K562 (cell line): ENCODE data around the gene CBFA2T3. TPM values are rescaled to one million over a fixed set of nuclear protein-coding genes. Genes with fewer than 3 reads are reported as not detected.

ENCODE experiments used
- CBFA2T3 ChIP-seq: fragments of 450-650 bp; IDR thresholded peaks from 2 replicates; pipeline ENCODE4 v1.6.1; 2017
- FOXP4 ChIP-seq: sonication (generic); formaldehyde crosslinking; IDR thresholded peaks from 2 replicates; pipeline ENCODE4 v1.8.0; 2022; ENCODE audit warnings: mild to moderate bottlenecking, missing genetic modification reagents, borderline replicate concordance
- MGA ChIP-seq: fragments of 450-650 bp; IDR thresholded peaks from 2 replicates; pipeline ENCODE4 v1.6.1; 2016; ENCODE audit warnings: mild to moderate bottlenecking, moderate library complexity
- MTA1 ChIP-seq: fragments of 450-650 bp; IDR thresholded peaks from 2 replicates; pipeline ENCODE4 v1.6.1; 2017; ENCODE audit warnings: borderline replicate concordance
- NEUROD1 ChIP-seq: fragments of 150-350 bp; IDR thresholded peaks from 2 replicates; pipeline ENCODE4 v1.6.1; 2014; ENCODE audit warnings: borderline replicate concordance, low read length, low read depth; ENCODE audit not compliant: partially characterized antibody
- NFIC ChIP-seq: fragments of 450-650 bp; IDR thresholded peaks from 2 replicates; pipeline ENCODE4 v1.6.1; 2017; ENCODE audit warnings: mild to moderate bottlenecking, inconsistent platforms
- SP1 ChIP-seq: sonication (generic); formaldehyde crosslinking; IDR thresholded peaks from 2 replicates; pipeline ENCODE4 v1.8.1; 2022; ENCODE audit warnings: mild to moderate bottlenecking, missing genetic modification reagents
- SRF ChIP-seq, 2 experiments: fragments of 250-450, 450-650 bp in 1 of 2; sonication (Bioruptor Pico) in 1 of 2; sonication (generic) in 1 of 2; formaldehyde crosslinking; IDR thresholded peaks; 2 replicates each; pipeline versions ENCODE4 v1.5.0 to v1.5.1; 2020 to 2022; ENCODE audit warnings: mild to moderate bottlenecking in 1 of 2, missing genetic modification reagents in 1 of 2
- ZKSCAN3 ChIP-seq: fragments of 250-450 bp; sonication (Bioruptor Pico); IDR thresholded peaks from 2 replicates; pipeline ENCODE4 v1.4.0; 2020
- ZNF140 ChIP-seq: fragments of 250-450 bp; sonication (Bioruptor Pico); IDR thresholded peaks from 2 replicates; pipeline ENCODE4 v1.8.0; 2021; ENCODE audit warnings: moderate library complexity, mild to moderate bottlenecking, inconsistent platforms
- ZNF143 ChIP-seq: sonication (generic); formaldehyde crosslinking; IDR thresholded peaks from 2 replicates; pipeline ENCODE4 v1.9.0; 2022; ENCODE audit warnings: mild to moderate bottlenecking, missing genetic modification reagents
- ZNF3 ChIP-seq: fragments of 250-450 bp; sonication (Bioruptor Pico); IDR thresholded peaks from 2 replicates; pipeline ENCODE4 v1.5.0; 2021; ENCODE audit warnings: mild to moderate bottlenecking, moderate library complexity
- ZNF436 ChIP-seq: fragments of 250-450, 450-650 bp; sonication (Bioruptor Pico); formaldehyde crosslinking; IDR thresholded peaks from 2 replicates; pipeline ENCODE4 v1.7.0; 2020; ENCODE audit warnings: mild to moderate bottlenecking
- ZNF583 ChIP-seq: fragments of 250-450 bp; sonication (Bioruptor Pico); IDR thresholded peaks from 2 replicates; pipeline ENCODE4 v1.4.0; 2020
- ZNF696 ChIP-seq: fragments of 250-450 bp; sonication (Bioruptor Pico); conservative IDR thresholded peaks from 2 replicates; pipeline ENCODE4 v1.4.0; 2020; ENCODE audit warnings: mild to moderate bottlenecking, moderate library complexity
- polyA plus RNA-seq, 8 experiments: library from polyadenylated mRNA; depleted of rRNA in 4 of 8; stranded (reverse) in 5 of 8; unstranded in 3 of 8; fragments of >200 nt; fragmentation: Nextera tagmentation in 2 of 8; fragmentation: Illumina TruSeq in 1 of 8; extraction: Ambion mirVana in 2 of 8; extraction: Trizol in 1 of 8; gene quantifications; 2 replicates each; pipeline versions ENCODE4 v1.2.1 to v1.2.3, GENCODE V29; 2011 to 2014; ENCODE audit warnings: inconsistent platforms in 1 of 8, missing spikeins in 1 of 8
- total RNA-seq, 7 experiments: library from RNA; depleted of rRNA in 6 of 7; stranded (reverse); fragments of >200 nt in 6 of 7; fragmentation: Illumina TruSeq in 2 of 7; extraction: Trizol in 2 of 7; gene quantifications; 2 replicates each; pipeline versions ENCODE4 v1.2.1 to v1.2.3, GENCODE V29; 2011 to 2021; ENCODE audit warnings: low replicate concordance in 1 of 7

The CBFA2T3 gene
- total and polyA plus RNA-seq, 9 of the 15 experiments (the other 6 are each of a cell fraction or from before 2014, with no cell fraction given): 2.3 to 145 (median 6.7) TPM

- TF ChIP-seq MGA: peak; percentile 27; the same call in 1 of the 2 replicates
- TF ChIP-seq CBFA2T3: no peak
- TF ChIP-seq ZKSCAN3 (CRISPR knock-in tag): no peak
- TF ChIP-seq MTA1: peak; percentile 88
- no peak for TF ChIP-seq ZNF143 (CRISPR knock-in tag)
- TF ChIP-seq SP1: peak; percentile 19; the same call in 1 of the 2 replicates
- TF ChIP-seq NEUROD1: no peak
- TF ChIP-seq ZNF583 (CRISPR knock-in tag): no peak
- TF ChIP-seq NFIC: no peak
- TF ChIP-seq FOXP4 (CRISPR knock-in tag): no peak
- TF ChIP-seq ZNF3 (CRISPR knock-in tag): no peak
- TF ChIP-seq ZNF696: no peak
- TF ChIP-seq ZNF140 (CRISPR knock-in tag): no peak
- TF ChIP-seq ZNF436 (CRISPR knock-in tag): no peak
- no peak for TF ChIP-seq SRF (CRISPR knock-in tag; IDR thresholded peaks at IDR 0.05)
Observed at GRCh38 chr16:88870608-88871348, 106.2 kb downstream of the CBFA2T3 start (continued).
